OCI-LY1 (cell line): Measurements from ENCODE around the gene SYT14.

Source experiments
- H2AFZ ChIP-seq: fragments of 200-600 bp; sonication (generic), shearing (Covaris generic); 2 replicates; pipeline ENCODE4 v1.6.0; 2014; ENCODE audit warnings: antibody characterized with exemption, mild to moderate bottlenecking, low read length
- H3F3A ChIP-seq: fragments of 200-600 bp; sonication (generic), shearing (Covaris generic); 2 replicates; pipeline ENCODE4 v1.6.0; 2014; ENCODE audit warnings: mild to moderate bottlenecking, antibody characterized with exemption, low read length, moderate library complexity; ENCODE audit not compliant: insufficient read depth
- H3K27ac ChIP-seq: fragments of 200-600 bp; sonication (generic); 2 replicates; pipeline ENCODE4 v1.5.1; 2014; ENCODE audit warnings: low read length, mixed run types, mild to moderate bottlenecking, low read depth; ENCODE audit not compliant: poor library complexity, severe bottlenecking
- H3K27me3 ChIP-seq: fragments of 200-600 bp; sonication (generic); 2 replicates; pipeline ENCODE4 v1.6.0; 2014; ENCODE audit warnings: antibody characterized with exemption, mild to moderate bottlenecking, low read length, moderate library complexity; ENCODE audit not compliant: insufficient read depth
- H3K36me3 ChIP-seq: fragments of 200-600 bp; sonication (generic); 2 replicates; pipeline ENCODE4 v1.6.1; 2014; ENCODE audit warnings: mild to moderate bottlenecking, antibody characterized with exemption, low read length, moderate library complexity, mixed read lengths; ENCODE audit not compliant: insufficient read depth
- H3K4me1 ChIP-seq: fragments of 200-600 bp; sonication (generic); 2 replicates; pipeline ENCODE4 v1.5.1; 2014; ENCODE audit warnings: mild to moderate bottlenecking, low read length, moderate library complexity; ENCODE audit not compliant: insufficient read depth, severe bottlenecking
- H3K4me2 ChIP-seq: fragments of 200-600 bp; sonication (generic), shearing (Covaris generic); 2 replicates; pipeline ENCODE4 v1.6.1; 2014; ENCODE audit warnings: low read length
- H3K4me3 ChIP-seq: fragments of 200-600 bp; sonication (generic); 2 replicates; pipeline ENCODE4 v1.5.1; 2014; ENCODE audit warnings: low read length, low read depth, mild to moderate bottlenecking, mixed read lengths; ENCODE audit not compliant: poor library complexity, severe bottlenecking
- H3K79me2 ChIP-seq: fragments of 200-600 bp; shearing (Covaris generic); 2 replicates; pipeline ENCODE4 v1.6.1; 2016; ENCODE audit warnings: mixed run types, low read length, mixed read lengths; ENCODE audit not compliant: insufficient read depth
- H3K9ac ChIP-seq: fragments of 200-600 bp; sonication (generic), shearing (Covaris generic); 2 replicates; pipeline ENCODE4 v1.6.1; 2014; ENCODE audit warnings: mild to moderate bottlenecking, low read length, mixed read lengths
- H3K9me2 ChIP-seq: fragments of 200-600 bp; sonication (generic), shearing (Covaris generic); 2 replicates; pipeline ENCODE4 v1.6.1; 2014; ENCODE audit warnings: low read depth, mild to moderate bottlenecking, low read length, mixed read lengths
- H3K9me3 ChIP-seq: fragments of 200-600 bp; shearing (Covaris generic); 2 replicates; pipeline ENCODE4 v1.6.1; 2014; ENCODE audit warnings: low read length, mixed read lengths
- H4K20me1 ChIP-seq: fragments of 200-600 bp; sonication (generic), shearing (Covaris generic); 2 replicates; pipeline ENCODE4 v1.6.0; 2016; ENCODE audit warnings: mild to moderate bottlenecking, low read length; ENCODE audit not compliant: insufficient read depth
- EZH2 ChIP-seq: fragments of 200-600 bp; sonication (generic), shearing (Covaris generic); IDR thresholded peaks from 2 replicates; pipeline ENCODE4 v1.8.0; 2017; ENCODE audit warnings: borderline replicate concordance, mixed run types, mild to moderate bottlenecking, antibody characterized with exemption, low read length, moderate library complexity, mixed read lengths
- TF ChIP-seq, protein P1 (sequence below): fragments of 200-600 bp; sonication (generic), shearing (Covaris generic); IDR thresholded peaks from 2 replicates; pipeline ENCODE4 v1.5.1; 2017; ENCODE audit warnings: mild to moderate bottlenecking, antibody characterized with exemption, low read length, moderate library complexity, mixed read lengths

The SYT14 gene

GRCh38 chr1:209956116-209956515, 18.1 kb downstream of the SYT14 start:
- Histone ChIP-seq H4K20me1 (no peaks in the 10 kb centered on the region), H3K9ac (no peak overlapping the region), H3K27ac (no peak overlapping the region), H3K4me1 (no peaks in the 10 kb centered on the region), H3K36me3 (no peaks in the 10 kb centered on the region), H2AFZ (no peak overlapping the region), H3K9me3 (no peaks in the 10 kb centered on the region), H3K4me3 (no peak overlapping the region), H3K9me2 (no peaks in the 10 kb centered on the region), H3K4me2 (no peak overlapping the region), H3K27me3 (no peaks in the 10 kb centered on the region), H3K79me2 (no peaks in the 10 kb centered on the region), H3F3A (no peaks in the 10 kb centered on the region)
- no peak for TF ChIP-seq EZH2
- TF ChIP-seq, protein P1, sequence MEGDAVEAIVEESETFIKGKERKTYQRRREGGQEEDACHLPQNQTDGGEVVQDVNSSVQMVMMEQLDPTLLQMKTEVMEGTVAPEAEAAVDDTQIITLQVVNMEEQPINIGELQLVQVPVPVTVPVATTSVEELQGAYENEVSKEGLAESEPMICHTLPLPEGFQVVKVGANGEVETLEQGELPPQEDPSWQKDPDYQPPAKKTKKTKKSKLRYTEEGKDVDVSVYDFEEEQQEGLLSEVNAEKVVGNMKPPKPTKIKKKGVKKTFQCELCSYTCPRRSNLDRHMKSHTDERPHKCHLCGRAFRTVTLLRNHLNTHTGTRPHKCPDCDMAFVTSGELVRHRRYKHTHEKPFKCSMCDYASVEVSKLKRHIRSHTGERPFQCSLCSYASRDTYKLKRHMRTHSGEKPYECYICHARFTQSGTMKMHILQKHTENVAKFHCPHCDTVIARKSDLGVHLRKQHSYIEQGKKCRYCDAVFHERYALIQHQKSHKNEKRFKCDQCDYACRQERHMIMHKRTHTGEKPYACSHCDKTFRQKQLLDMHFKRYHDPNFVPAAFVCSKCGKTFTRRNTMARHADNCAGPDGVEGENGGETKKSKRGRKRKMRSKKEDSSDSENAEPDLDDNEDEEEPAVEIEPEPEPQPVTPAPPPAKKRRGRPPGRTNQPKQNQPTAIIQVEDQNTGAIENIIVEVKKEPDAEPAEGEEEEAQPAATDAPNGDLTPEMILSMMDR, result no peak

- Histone ChIP-seq H3K27me3 (no peaks in the 10 kb centered on the region), H3K36me3 (no peaks in the 10 kb centered on the region), H2AFZ (no peak overlapping the region), H3F3A (no peaks in the 10 kb centered on the region), H3K9ac (no peak overlapping the region), H3K4me2 (no peak overlapping the region), H3K9me2 (no peaks in the 10 kb centered on the region), H3K27ac (no peak overlapping the region), H3K4me1 (no peaks in the 10 kb centered on the region), H3K4me3 (no peak overlapping the region), H3K79me2 (no peaks in the 10 kb centered on the region), H4K20me1 (no peaks in the 10 kb centered on the region), H3K9me3 (no peaks in the 10 kb centered on the region)
- TF ChIP-seq, protein P1, result no peak
- TF ChIP-seq EZH2, result no peak
These were observed 21.6 kb downstream of the SYT14 start for GRCh38 chr1:209959623-209960022.

DNA sequence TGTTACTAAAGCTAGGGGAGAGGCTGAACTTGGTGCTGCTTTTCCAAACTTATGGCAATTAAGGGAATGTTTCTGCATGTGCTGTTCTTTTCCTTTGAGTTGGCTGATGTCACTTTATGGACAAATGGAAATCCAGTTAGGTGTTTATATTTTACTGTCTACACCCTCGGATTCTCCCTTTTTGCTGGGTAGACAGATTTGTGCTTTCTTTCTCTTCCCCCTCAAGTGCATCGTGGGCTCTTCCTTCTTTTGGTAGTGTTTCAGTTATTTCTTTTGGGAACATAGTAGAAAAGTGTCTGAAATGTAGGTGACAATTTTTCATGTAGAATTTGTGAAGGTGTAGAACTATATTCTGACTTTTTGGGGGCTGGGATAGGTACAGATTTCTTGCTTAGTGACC, 22.9 kb downstream of the SYT14 start:
- Histone ChIP-seq H3K27me3 (no peaks in the 10 kb centered on the region), H3K4me1 (no peaks in the 10 kb centered on the region), H3K9me3 (no peaks in the 10 kb centered on the region), H3F3A (no peaks in the 10 kb centered on the region), H3K27ac (no peak overlapping the region), H3K36me3 (no peaks in the 10 kb centered on the region), H4K20me1 (no peaks in the 10 kb centered on the region), H3K4me3 (no peak overlapping the region), H3K9me2 (no peaks in the 10 kb centered on the region), H3K79me2 (no peaks in the 10 kb centered on the region), H3K4me2 (no peak overlapping the region), H2AFZ (no peak overlapping the region), H3K9ac (no peak overlapping the region)
- TF ChIP-seq EZH2, result no peak
- TF ChIP-seq, protein P1, result no peak
